DMS 273 treated with DMSO at 0.1 percent for 48 hours (cell line): ENCODE measurements around the gene ACYP1.
A peak's percentile ranks its signal among the peaks of the same experiment; 100 is the strongest.
"Not testable (repeated sequence)": the region's sequence is repeated elsewhere in the genome, so short reads cannot be mapped to it uniquely, and the experiment has no call there.

Source experiments
- DNase-seq: peaks from one replicate; lab custom pipeline; 2025; lab: John Stamatoyannopoulos, UW

The ACYP1 gene

GRCh38 chr14:75068294-75069120 lies 4.7 kb upstream of the ACYP1 start:
- no peak for DNase-seq

- DNase-seq: not testable (repeated sequence)
These were observed 3.9 kb upstream of the ACYP1 start for GRCh38 chr14:75067765-75068164.

- DNase-seq: no peak
These were observed 3.4 kb upstream of the ACYP1 start for GRCh38 chr14:75067212-75067611.

- no peak for DNase-seq
These were observed 2.9 kb upstream of the ACYP1 start for GRCh38 chr14:75066691-75067090.

GRCh38 chr14:75064205-75064567 lies 362 bp upstream of the ACYP1 start:
- DNase-seq: no peak

- DNase-seq: no peak
These were observed 811 bp downstream of the ACYP1 start for GRCh38 chr14:75063013-75063412.

GRCh38 chr14:75060420-75060819 lies 3.4 kb downstream of the ACYP1 start:
- DNase-seq: no peak

- no peak for DNase-seq
These were observed 4.2 kb downstream of the ACYP1 start for GRCh38 chr14:75059642-75060041.

GRCh38 chr14:75054421-75054820 lies 9.4 kb downstream of the ACYP1 start:
- DNase-seq: no peak

- DNase-seq: no peak
These were observed 10.2 kb downstream of the ACYP1 start for GRCh38 chr14:75053396-75054291.

- no peak for DNase-seq
These were observed 12.3 kb downstream of the ACYP1 start for GRCh38 chr14:75051556-75051899.

GRCh38 chr14:75050852-75051555 lies 12.8 kb downstream of the ACYP1 start, which contains the start of gene MLH3:
Gene MLH3, minus strand, starts transcription at chr14:75051467. Its CDS starts 1,812 bp downstream, at chr14:75049655.
- peak; percentile 62 for DNase-seq

GRCh38 chr14:75049731-75050201 lies 14.1 kb downstream of the ACYP1 start:
- no peak for DNase-seq

- no peak for DNase-seq
These were observed 14.7 kb downstream of the ACYP1 start for GRCh38 chr14:75049136-75049535.

GRCh38 chr14:75048101-75048500 lies 15.7 kb downstream of the ACYP1 start:
- DNase-seq: no peak

GRCh38 chr14:75047506-75047905 lies 16.3 kb downstream of the ACYP1 start:
- DNase-seq: no peak

GRCh38 chr14:75046899-75047298 lies 16.9 kb downstream of the ACYP1 start:
- DNase-seq: no peak

- DNase-seq: no peak
These were observed 17.5 kb downstream of the ACYP1 start for GRCh38 chr14:75046275-75046674.

- DNase-seq: peak; percentile 84
These were observed 19.1 kb downstream of the ACYP1 start for GRCh38 chr14:75044752-75045151.

GRCh38 chr14:75044322-75044721 lies 19.5 kb downstream of the ACYP1 start:
- DNase-seq: peak; percentile 77

GRCh38 chr14:75042035-75042434 lies 21.8 kb downstream of the ACYP1 start:
- peak; percentile 55 for DNase-seq

- no peak for DNase-seq
These were observed 22.2 kb downstream of the ACYP1 start for GRCh38 chr14:75041613-75042012.
